Fibroblast of the aortic adventitia (primary cell): ENCODE data around the gene KSR1. TPM values are rescaled to one million over a fixed set of nuclear protein-coding genes. Genes with fewer than 3 reads are reported as not detected.

Source experiments
- DNase-seq: peaks from one replicate; pipeline ENCODE4 v3.0.0-alpha.2; 2010; ENCODE audit warnings: low read depth
- H3K4me3 ChIP-seq: 2 replicates; pipeline ENCODE4 v1.5.1; 2011; ENCODE audit warnings: low read depth, mild to moderate bottlenecking, control low read depth, low read length, moderate library complexity
- CTCF ChIP-seq: IDR thresholded peaks from 2 replicates; pipeline ENCODE4 v1.5.1; 2011; ENCODE audit warnings: mild to moderate bottlenecking, low read length, control low read depth, inconsistent platforms; ENCODE audit not compliant: insufficient read depth
- total RNA-seq: library from RNA; depleted of rRNA; stranded (reverse); fragments of >200 nt; gene quantifications from 2 replicates; pipeline ENCODE4 v1.2.3, GENCODE V29; 2012; ENCODE audit warnings: low replicate concordance

Gene KSR1
- total RNA-seq, 1 donor, result 19.4 TPM

- no peak overlapping the region for H3K4me3 ChIP-seq
- DNase-seq, result no peak
- no peak for TF ChIP-seq CTCF
Measured at GRCh38 chr17:27596566-27597187, 140.4 kb downstream of the KSR1 start.

- TF ChIP-seq CTCF, result no peak
- H3K4me3 ChIP-seq, result no peak overlapping the region
- no peak for DNase-seq
Measured at GRCh38 chr17:27597188-27597580, 140.9 kb downstream of the KSR1 start.

DNA sequence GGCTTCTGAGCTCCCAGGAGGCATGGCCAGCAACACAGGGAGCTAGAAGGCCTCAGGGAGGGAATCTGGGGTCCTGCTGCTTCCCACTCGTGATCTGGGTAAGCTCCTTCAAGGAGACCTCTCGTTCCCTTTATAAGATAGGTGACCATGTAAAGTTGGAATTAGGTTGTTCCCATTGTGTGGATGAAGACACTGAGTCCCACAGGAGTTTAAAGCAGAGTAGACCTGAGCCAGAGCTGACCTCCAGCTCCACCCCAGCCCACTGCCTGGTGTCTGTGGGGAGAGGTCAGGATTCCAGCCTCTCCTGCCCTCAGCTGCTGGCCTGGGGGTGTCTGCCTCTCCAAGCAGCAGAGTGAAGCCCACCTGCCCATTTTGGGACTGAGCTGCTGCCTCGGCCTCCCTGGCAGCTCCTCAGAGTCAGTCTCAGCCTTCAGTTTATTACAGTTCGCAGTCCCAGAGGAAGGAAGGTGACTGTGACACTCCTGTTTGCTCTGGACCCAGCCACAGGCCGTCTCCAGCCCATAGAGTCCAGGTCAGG, 141.6 kb downstream of the KSR1 start:
- TF ChIP-seq CTCF, result no peak
- no peak overlapping the region for H3K4me3 ChIP-seq
- DNase-seq, result no peak

DNA sequence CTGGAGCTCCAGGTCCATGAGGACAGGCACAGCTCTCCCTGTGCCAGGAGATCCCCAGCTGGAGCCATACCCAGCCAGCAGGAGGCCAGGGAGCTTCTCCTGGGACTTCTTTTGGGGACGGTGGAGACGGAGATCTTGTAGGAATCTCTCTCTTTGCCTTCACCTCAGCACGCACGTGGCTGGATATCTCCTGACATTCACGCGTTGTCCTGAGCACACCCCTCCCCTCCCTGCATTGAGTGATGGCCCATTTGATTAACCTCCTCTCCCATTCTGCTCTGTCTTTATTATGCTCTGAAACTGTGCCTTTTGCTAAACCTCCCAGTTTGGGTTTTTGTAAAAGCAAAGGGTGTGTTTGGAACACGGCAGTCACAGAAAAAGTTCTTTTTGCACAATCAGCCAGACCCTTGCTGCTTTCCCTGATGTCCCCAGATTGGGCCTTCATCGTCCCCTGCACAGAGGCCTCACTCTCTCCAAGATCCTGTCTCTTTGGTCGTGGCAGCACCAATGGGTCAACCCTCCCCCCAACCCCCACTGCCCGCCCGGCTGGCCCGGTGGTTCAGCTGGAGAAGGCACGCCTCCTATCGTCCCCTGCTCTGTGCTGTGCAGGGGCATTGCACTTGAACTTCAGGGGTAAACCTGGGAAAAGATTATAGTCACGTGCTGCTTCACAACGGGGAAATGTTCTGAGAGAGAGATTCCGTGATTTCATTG, 142.2 kb downstream of the KSR1 start:
- H3K4me3 ChIP-seq, result no peak overlapping the region
- no peak for TF ChIP-seq CTCF
- DNase-seq, result no peak

DNA sequence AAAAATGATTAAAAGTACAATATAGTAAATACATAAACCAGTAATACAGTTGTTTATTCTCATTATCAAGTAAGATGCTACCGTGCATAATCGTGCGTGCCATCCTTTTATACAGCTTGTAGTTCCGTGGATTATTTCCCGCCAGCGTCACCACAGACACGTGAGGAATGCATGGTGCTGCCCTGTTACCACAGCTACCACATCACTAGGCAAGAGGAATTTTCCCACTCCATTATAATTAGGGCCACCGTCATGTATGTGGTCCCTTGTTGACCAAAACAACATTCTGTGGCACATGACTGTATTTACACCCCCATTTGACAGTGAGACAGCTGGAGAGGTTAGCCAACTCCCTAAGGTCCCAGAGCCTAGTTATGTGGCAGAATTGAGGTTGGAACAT, 144.2 kb downstream of the KSR1 start:
- no peak for DNase-seq
- no peak for TF ChIP-seq CTCF
- no peak overlapping the region for H3K4me3 ChIP-seq

DNA sequence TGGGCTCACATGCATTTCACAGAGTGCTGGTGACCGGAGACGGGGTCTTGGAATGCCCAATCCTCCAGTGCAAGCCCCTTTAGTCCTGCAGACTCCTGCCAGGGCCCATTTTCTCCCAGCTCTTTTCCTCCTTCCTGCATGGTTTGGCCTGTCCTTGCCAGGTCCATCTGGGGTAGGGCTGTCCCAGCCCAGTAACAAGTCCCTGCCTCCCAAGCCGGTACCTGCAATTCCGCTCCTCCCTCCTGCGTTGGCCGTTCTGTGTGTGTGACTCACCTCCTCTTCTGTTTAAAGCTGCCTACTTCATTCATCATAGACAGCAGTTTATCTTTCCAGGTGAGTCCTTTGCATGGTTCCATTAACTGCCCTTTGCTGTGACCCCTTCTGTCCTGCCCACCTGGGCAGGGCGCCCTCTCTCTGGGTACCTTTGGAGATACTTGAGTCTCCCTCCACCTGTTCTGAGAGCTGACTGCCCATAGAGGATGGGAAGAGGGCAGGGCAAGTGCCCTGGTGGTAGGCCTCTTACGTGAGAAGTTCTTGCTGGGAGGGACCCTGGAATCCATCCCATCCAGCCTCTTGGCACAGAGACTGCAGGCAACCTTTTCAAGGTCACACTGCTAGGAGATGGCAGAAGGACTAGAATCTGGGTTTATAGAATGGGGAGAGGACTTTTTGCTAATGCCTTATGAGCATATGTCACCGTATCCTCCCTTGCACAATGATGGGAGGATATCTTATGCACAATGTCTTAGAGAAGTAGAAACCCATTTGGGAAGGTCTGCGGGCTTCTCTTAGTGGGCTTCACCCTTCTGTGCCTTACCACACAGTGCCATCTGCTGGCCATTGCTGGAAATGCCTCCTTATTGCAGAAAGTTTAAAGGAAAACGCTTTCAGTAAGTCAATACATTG, 145.1 kb downstream of the KSR1 start:
- peak; percentile 90 for DNase-seq
- peak; percentile 92 for TF ChIP-seq CTCF
- H3K4me3 ChIP-seq, result no peak overlapping the region
